Measurements from ENCODE around the gene TMPRSS11A. TPM values are rescaled to one million over a fixed set of nuclear protein-coding genes. Genes with fewer than 3 reads are reported as not detected.

The TMPRSS11A gene
- total and polyA plus RNA-seq, 8 donors, result not detected

GRCh38 chr4:67911638-67912037 is 51.7 kb downstream of the TMPRSS11A start:
- ATAC-seq (peak; percentile 52 to 84 (median 74)), DNase-seq (no peak), FAIRE-seq (no peak)
- intact Hi-C loops (cut with DNase I), result no loop called here
- Histone ChIP-seq H3K4me1 (peaks cover 6 to 9% (median 7%) of the 10 kb centered on the region in 3 donors), H3K36me3 (no peaks in the 10 kb centered on the region), H3K4me3 (no peak overlapping the region), H3K27me3 (no peaks in the 10 kb centered on the region), H3K9me3 (no peaks in the 10 kb centered on the region), H3K27ac (no peak overlapping the region)
- WGBS, 2 donors, result 20 to 23% methylated on average over 3 of the region's 3 CpGs
- TF ChIP-seq CTCF (IDR thresholded peaks at IDR 0.05), result no peak

GRCh38 chr4:67911141-67911540 is 52.2 kb downstream of the TMPRSS11A start:
- ATAC-seq, result peak in 2 of 4 donors; percentile 22 to 27
- no peak for FAIRE-seq
- H3K27ac ChIP-seq, result no peak overlapping the region
- H3K4me3 ChIP-seq, result no peak overlapping the region
- intact Hi-C loops (cut with DNase I), result no loop called here
- H3K36me3 ChIP-seq, result no peaks in the 10 kb centered on the region
- no peaks in the 10 kb centered on the region for H3K27me3 ChIP-seq
- no peak for DNase-seq
- 33 to 37% methylated on average over 4 of the region's 4 CpGs for WGBS, 2 donors
- H3K4me1 ChIP-seq, result peaks cover 6 to 9% (median 7%) of the 10 kb centered on the region in 3 donors
- H3K9me3 ChIP-seq, result no peaks in the 10 kb centered on the region
- TF ChIP-seq CTCF (IDR thresholded peaks at IDR 0.05), result no peak

- H3K9me3 ChIP-seq, result no peaks in the 10 kb centered on the region
- FAIRE-seq, result peak; percentile 34
- peaks cover 6 to 9% (median 7%) of the 10 kb centered on the region in 3 donors for H3K4me1 ChIP-seq
- 16 to 26% methylated on average over 1 of the region's 1 CpG for WGBS, 2 donors
- intact Hi-C loops (cut with DNase I), result no loop called here
- H3K4me3 ChIP-seq, result no peak overlapping the region
- peak in 1 of 4 donors; percentile 6 for TF ChIP-seq CTCF (IDR thresholded peaks at IDR 0.05)
- H3K36me3 ChIP-seq, result no peaks in the 10 kb centered on the region
- no peak for DNase-seq
- no peaks in the 10 kb centered on the region for H3K27me3 ChIP-seq
- H3K27ac ChIP-seq, result no peak overlapping the region
- no peak for ATAC-seq
These were observed 52.7 kb downstream of the TMPRSS11A start for GRCh38 chr4:67910585-67910905.

- peaks cover 6 to 9% (median 7%) of the 10 kb centered on the region in 3 donors for H3K4me1 ChIP-seq
- no peak for DNase-seq
- H3K36me3 ChIP-seq, result no peaks in the 10 kb centered on the region
- no peak overlapping the region for H3K27ac ChIP-seq
- peak in 3 of 4 donors; percentile 22 to 64 (median 28) for TF ChIP-seq CTCF (IDR thresholded peaks at IDR 0.05)
- H3K4me3 ChIP-seq, result no peak overlapping the region
- ATAC-seq, result no peak
- 73 to 83% methylated on average over 6 of the region's 6 CpGs for WGBS, 2 donors
- H3K27me3 ChIP-seq, result no peaks in the 10 kb centered on the region
- no peaks in the 10 kb centered on the region for H3K9me3 ChIP-seq
- intact Hi-C loops (cut with DNase I), result no loop called here
- no peak for FAIRE-seq
These were observed 53.2 kb downstream of the TMPRSS11A start for GRCh38 chr4:67909905-67910584.

- no peak for DNase-seq
- ATAC-seq, result no peak
- FAIRE-seq, result no peak
- Histone ChIP-seq H3K36me3 (no peaks in the 10 kb centered on the region), H3K4me1 (peaks cover 6 to 9% (median 7%) of the 10 kb centered on the region in 3 donors), H3K27ac (no peak overlapping the region), H3K9me3 (no peaks in the 10 kb centered on the region), H3K27me3 (no peaks in the 10 kb centered on the region), H3K4me3 (no peak overlapping the region)
- no peak for TF ChIP-seq CTCF (IDR thresholded peaks at IDR 0.05)
- intact Hi-C loops (cut with DNase I), result no loop called here
- WGBS, 2 donors, result 89 to 90% methylated on average over 4 of the region's 4 CpGs
These were observed 55.6 kb downstream of the TMPRSS11A start for GRCh38 chr4:67907650-67908049.
